NB4 (cell line): ENCODE results near the gene ZNF77.

Source experiments
- DNase-seq: peaks from one replicate; pipeline ENCODE4 v3.0.0; 2010; ENCODE audit warnings: low read depth
- H3K4me3 ChIP-seq: one replicate; pipeline ENCODE4 v1.5.1; 2011; ENCODE audit warnings: mild to moderate bottlenecking, low read depth, low read length, moderate library complexity
- MYC ChIP-seq: IDR thresholded peaks from 2 replicates; pipeline ENCODE4 v1.6.1; 2011; ENCODE audit warnings: low read depth, low read length
- POLR2A ChIP-seq: IDR thresholded peaks from 2 replicates; pipeline ENCODE4 v1.6.1; 2011; ENCODE audit warnings: mild to moderate bottlenecking; ENCODE audit not compliant: insufficient read length; ENCODE audit errors: extremely low read depth
- TF ChIP-seq, protein P1 (sequence below): IDR thresholded peaks from one replicate; pipeline ENCODE4 v1.5.1; 2012; ENCODE audit warnings: low read depth, low read length
- TF ChIP-seq, protein P2 (sequence below): IDR thresholded peaks from 2 replicates; pipeline ENCODE4 v1.6.1; 2011; ENCODE audit warnings: low read depth, low read length

The ZNF77 gene

GRCh38 chr19:2981898-2982297 lies 37.1 kb upstream of the ZNF77 start:
- no peak overlapping the region for H3K4me3 ChIP-seq
- TF ChIP-seq MYC (no peak), POLR2A (no peak)
- TF ChIP-seq, protein P1, sequence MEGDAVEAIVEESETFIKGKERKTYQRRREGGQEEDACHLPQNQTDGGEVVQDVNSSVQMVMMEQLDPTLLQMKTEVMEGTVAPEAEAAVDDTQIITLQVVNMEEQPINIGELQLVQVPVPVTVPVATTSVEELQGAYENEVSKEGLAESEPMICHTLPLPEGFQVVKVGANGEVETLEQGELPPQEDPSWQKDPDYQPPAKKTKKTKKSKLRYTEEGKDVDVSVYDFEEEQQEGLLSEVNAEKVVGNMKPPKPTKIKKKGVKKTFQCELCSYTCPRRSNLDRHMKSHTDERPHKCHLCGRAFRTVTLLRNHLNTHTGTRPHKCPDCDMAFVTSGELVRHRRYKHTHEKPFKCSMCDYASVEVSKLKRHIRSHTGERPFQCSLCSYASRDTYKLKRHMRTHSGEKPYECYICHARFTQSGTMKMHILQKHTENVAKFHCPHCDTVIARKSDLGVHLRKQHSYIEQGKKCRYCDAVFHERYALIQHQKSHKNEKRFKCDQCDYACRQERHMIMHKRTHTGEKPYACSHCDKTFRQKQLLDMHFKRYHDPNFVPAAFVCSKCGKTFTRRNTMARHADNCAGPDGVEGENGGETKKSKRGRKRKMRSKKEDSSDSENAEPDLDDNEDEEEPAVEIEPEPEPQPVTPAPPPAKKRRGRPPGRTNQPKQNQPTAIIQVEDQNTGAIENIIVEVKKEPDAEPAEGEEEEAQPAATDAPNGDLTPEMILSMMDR, result no peak
- TF ChIP-seq, protein P2, sequence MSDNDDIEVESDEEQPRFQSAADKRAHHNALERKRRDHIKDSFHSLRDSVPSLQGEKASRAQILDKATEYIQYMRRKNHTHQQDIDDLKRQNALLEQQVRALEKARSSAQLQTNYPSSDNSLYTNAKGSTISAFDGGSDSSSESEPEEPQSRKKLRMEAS, result no peak
- DNase-seq, result no peak

GRCh38 chr19:2978772-2979171 lies 34.0 kb upstream of the ZNF77 start:
- no peak for DNase-seq
- no peak overlapping the region for H3K4me3 ChIP-seq
- TF ChIP-seq, protein P1, result no peak
- TF ChIP-seq MYC (no peak), POLR2A (no peak)
- TF ChIP-seq, protein P2, result no peak

GRCh38 chr19:2978166-2978767 lies 33.5 kb upstream of the ZNF77 start:
- H3K4me3 ChIP-seq, result no peak overlapping the region
- TF ChIP-seq POLR2A (no peak), MYC (no peak)
- TF ChIP-seq, protein P1, result no peak
- TF ChIP-seq, protein P2, result no peak
- no peak for DNase-seq

- TF ChIP-seq, protein P1, result no peak
- peak; percentile 21 for DNase-seq
- H3K4me3 ChIP-seq, result peak overlapping the region; percentile 28
Measured at GRCh38 chr19:2977746-2978138, 33.0 kb upstream of the ZNF77 start.

- TF ChIP-seq, protein P2, result peak; percentile 96
- TF ChIP-seq MYC (peak; percentile 61), POLR2A (no peak)
- TF ChIP-seq, protein P1, result no peak
- H3K4me3 ChIP-seq, result peak within 1 kb of the TSS; percentile 36
- DNase-seq, result peak; percentile 94
Measured at GRCh38 chr19:2977001-2977745, 32.4 kb upstream of the ZNF77 start, which contains the start of gene TLE6. TLE6 (plus strand) TSS chr19:2977564; CDS start chr19:2978234, 670 bp downstream.
